ENCODE data around the gene PKD2. TPM values are rescaled to one million over a fixed set of nuclear protein-coding genes. Genes with fewer than 3 reads are reported as not detected.

Gene PKD2
- total and polyA plus RNA-seq, 2 of the 13 experiments (the other 11 are each of a cell fraction or from before 2014, with no cell fraction given), result 5.6 to 9.1 TPM

DNA sequence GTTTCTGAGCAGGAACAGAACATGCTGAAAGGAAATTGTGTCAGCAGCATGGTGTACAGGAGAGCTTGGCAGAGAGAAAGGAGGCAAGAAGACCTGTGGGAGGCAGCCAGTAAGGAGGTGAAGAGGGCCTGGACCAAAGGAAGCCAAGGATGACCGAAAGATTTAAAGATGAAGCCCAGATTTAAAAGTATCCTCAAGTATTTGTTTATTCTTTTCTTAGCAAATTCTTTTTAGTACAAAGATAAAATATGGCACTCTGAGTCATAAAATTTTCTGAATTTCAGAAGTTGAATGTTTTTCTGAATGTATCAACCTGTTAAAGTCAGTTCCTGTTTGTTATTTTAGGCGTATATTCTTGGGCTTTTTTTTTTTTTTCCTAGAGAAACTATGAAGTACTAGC, 3.5 kb downstream of the PKD2 start:
- H4K20me1 ChIP-seq (ENCODE audit: insufficient read depth, low read length), result no peaks in the 10 kb centered on the region
- CTCF ChIA-PET (ENCODE audit: low intra/inter-chr PET ratio, low total read pairs), result no interaction called here
- peaks cover 4 to 12% of the 10 kb centered on the region in 2 experiments; a peak in 4 of 5 replicates for H3K27me3 ChIP-seq (ENCODE audit: control insufficient read depth in 1 of 2, insufficient read depth in 2 of 2, low read length in 2 of 2)
- no TSS peak for BruUV-seq (replicated peaks)
- in situ Hi-C loops (cut with HindIII; ENCODE audit: extremely low pct_ligation_motif_present, low pct_unique_long_range_greater_than_20kb), result no loop called here
- no peak overlapping the region for H3K27ac ChIP-seq (ENCODE audit: extremely low read length, insufficient read depth, low read length)
- peaks cover 61% of the 10 kb centered on the region for H3K4me1 ChIP-seq (ENCODE audit: insufficient read depth, low read length)
- no peak for FAIRE-seq
- no peak overlapping the region for H2AFZ ChIP-seq (ENCODE audit: low read length)
- H3K4me3 ChIP-seq (replicated peaks in 1 of 3; ENCODE audit: insufficient read depth in 1 of 3, low read depth in 2 of 3, low read length in 3 of 3), result no peak overlapping the region
- 74% methylated on average over 2 of the region's 2 CpGs for WGBS (ENCODE audit: low lambda C conversion rate)
- no peak overlapping the region for H3K4me2 ChIP-seq (ENCODE audit: low read depth, low read length)
- H3K9me3 ChIP-seq (ENCODE audit: low read length), result no peaks in the 10 kb centered on the region
- H3K9ac ChIP-seq (ENCODE audit: insufficient read depth, low read depth, low read length), result no peak overlapping the region
- peaks cover 16% of the 10 kb centered on the region for H3K79me2 ChIP-seq (ENCODE audit: insufficient read depth, low read length)
- ATAC-seq, result no peak
- POLR2A ChIA-PET, result no interaction called here
- DNase-seq (ENCODE audit: low spot score), result no peak
- TF ChIP-seq PAWR (CRISPR knock-in tag; IDR thresholded peaks at IDR 0.05; ENCODE audit: borderline replicate concordance) (no peak), ZNF337 (CRISPR knock-in tag; IDR thresholded peaks at IDR 0.05; ENCODE audit: borderline replicate concordance, low read depth) (no peak), NFKBIZ (CRISPR knock-in tag; IDR thresholded peaks at IDR 0.05) (no peak), NFRKB (IDR thresholded peaks at IDR 0.05) (no peak), ZNF24 (IDR thresholded peaks at IDR 0.05) (no peak), ZNF260 (CRISPR knock-in tag; IDR thresholded peaks at IDR 0.05; ENCODE audit: borderline replicate concordance, low read depth) (no peak), ZKSCAN5 (CRISPR knock-in tag; IDR thresholded peaks at IDR 0.05) (no peak), CC2D1A (CRISPR knock-in tag; IDR thresholded peaks at IDR 0.05) (no peak), TCF12 (IDR thresholded peaks at IDR 0.05) (no peak), TCF12 (CRISPR knock-in tag; IDR thresholded peaks at IDR 0.05) (no peak), FOXP1 (IDR thresholded peaks at IDR 0.05) (no peak), FOXP1 (CRISPR knock-in tag; IDR thresholded peaks at IDR 0.05) (no peak), ZNF143 (CRISPR knock-in tag; IDR thresholded peaks at IDR 0.05) (no peak), ZNF598 (CRISPR knock-in tag; IDR thresholded peaks at IDR 0.05; ENCODE audit: borderline replicate concordance) (no peak), HNF4G (IDR thresholded peaks at IDR 0.05; ENCODE audit: borderline replicate concordance, low read depth, low read length) (no peak), HNF4G (CRISPR knock-in tag; IDR thresholded peaks at IDR 0.05; ENCODE audit: borderline replicate concordance, low read depth) (no peak), LCORL (IDR thresholded peaks at IDR 0.05) (no peak), LCORL (CRISPR knock-in tag; IDR thresholded peaks at IDR 0.05) (no peak), ZNF33A (CRISPR knock-in tag; IDR thresholded peaks at IDR 0.05; ENCODE audit: borderline replicate concordance) (no peak)
- TF ChIP-seq, protein P1, sequence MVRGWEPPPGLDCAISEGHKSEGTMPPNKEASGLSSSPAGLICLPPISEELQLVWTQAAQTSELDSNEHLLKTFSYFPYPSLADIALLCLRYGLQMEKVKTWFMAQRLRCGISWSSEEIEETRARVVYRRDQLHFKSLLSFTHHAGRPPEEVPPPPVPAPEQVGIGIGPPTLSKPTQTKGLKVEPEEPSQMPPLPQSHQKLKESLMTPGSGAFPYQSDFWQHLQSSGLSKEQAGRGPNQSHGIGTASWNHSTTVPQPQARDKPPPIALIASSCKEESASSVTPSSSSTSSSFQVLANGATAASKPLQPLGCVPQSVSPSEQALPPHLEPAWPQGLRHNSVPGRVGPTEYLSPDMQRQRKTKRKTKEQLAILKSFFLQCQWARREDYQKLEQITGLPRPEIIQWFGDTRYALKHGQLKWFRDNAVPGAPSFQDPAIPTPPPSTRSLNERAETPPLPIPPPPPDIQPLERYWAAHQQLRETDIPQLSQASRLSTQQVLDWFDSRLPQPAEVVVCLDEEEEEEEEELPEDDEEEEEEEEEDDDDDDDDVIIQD (CRISPR knock-in tag; IDR thresholded peaks at IDR 0.05; ENCODE audit: low read depth), result no peak
- TF ChIP-seq, protein P2, sequence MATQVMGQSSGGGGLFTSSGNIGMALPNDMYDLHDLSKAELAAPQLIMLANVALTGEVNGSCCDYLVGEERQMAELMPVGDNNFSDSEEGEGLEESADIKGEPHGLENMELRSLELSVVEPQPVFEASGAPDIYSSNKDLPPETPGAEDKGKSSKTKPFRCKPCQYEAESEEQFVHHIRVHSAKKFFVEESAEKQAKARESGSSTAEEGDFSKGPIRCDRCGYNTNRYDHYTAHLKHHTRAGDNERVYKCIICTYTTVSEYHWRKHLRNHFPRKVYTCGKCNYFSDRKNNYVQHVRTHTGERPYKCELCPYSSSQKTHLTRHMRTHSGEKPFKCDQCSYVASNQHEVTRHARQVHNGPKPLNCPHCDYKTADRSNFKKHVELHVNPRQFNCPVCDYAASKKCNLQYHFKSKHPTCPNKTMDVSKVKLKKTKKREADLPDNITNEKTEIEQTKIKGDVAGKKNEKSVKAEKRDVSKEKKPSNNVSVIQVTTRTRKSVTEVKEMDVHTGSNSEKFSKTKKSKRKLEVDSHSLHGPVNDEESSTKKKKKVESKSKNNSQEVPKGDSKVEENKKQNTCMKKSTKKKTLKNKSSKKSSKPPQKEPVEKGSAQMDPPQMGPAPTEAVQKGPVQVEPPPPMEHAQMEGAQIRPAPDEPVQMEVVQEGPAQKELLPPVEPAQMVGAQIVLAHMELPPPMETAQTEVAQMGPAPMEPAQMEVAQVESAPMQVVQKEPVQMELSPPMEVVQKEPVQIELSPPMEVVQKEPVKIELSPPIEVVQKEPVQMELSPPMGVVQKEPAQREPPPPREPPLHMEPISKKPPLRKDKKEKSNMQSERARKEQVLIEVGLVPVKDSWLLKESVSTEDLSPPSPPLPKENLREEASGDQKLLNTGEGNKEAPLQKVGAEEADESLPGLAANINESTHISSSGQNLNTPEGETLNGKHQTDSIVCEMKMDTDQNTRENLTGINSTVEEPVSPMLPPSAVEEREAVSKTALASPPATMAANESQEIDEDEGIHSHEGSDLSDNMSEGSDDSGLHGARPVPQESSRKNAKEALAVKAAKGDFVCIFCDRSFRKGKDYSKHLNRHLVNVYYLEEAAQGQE (IDR thresholded peaks at IDR 0.05; ENCODE audit: borderline replicate concordance in 1 of 2, low read depth in 1 of 2, low read length in 2 of 2), result no peak
- no peaks in the 10 kb centered on the region for H3K36me3 ChIP-seq (replicated peaks in 1 of 2; ENCODE audit: control insufficient read depth in 1 of 2, insufficient read depth in 2 of 2, low read length in 2 of 2)
- intact Hi-C loops (cut with micrococcal nuclease; ENCODE audit: unreplicated experiment), result no loop called here

Data from HepG2 (cell line).